ENCODE results near the gene PRKCH. TPM values are rescaled to one million over a fixed set of nuclear protein-coding genes. Genes with fewer than 3 reads are reported as not detected.

PRKCH gene
- total and polyA plus RNA-seq, 2 of the 13 experiments (the other 11 are each of a cell fraction or from before 2014, with no cell fraction given) = 0.48 to 1.3 TPM

DNA sequence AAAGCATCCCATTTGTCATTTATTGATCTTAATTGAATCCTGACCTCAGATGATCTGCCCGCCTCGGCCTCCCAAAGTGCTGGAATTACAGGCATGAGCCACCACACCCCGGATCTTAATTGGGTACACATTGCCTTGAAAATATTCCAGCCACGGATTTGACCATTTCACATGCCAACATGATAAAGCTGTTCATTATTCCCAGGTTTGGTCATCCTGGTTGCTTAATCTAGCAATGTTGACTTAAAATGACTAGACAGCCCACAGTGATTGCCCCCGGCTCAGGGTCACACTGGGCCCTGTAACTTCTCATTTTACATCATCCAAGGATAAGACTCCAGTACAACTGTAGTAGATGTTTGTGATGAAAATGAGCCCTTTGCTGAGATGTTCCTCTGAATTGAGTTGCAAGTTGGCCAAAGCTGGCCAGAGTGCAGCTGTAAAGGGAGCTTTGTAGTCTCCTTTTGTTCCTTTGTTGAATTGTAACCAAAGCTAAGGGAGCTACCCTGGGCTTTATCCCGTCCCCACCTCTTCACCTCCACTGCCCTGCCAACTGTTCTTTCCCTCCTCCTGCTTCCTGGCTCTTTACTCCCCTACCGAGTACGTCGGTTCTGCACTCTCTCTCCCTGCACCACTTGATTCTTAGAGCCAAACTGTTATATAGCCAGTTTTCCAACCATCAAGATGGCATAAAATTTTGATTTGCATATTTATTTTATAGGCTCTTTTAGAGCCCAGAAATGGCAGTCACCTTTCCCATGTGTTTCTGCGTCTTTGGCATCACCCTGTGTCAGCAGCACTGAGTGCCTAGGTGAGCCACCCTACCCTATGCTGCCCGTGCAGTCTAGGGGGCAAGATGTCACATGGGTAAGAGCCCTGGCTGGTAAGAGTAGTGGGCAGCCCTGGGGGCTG is 232.6 kb downstream of the PRKCH start (continued):
- TF ChIP-seq, protein P1, sequence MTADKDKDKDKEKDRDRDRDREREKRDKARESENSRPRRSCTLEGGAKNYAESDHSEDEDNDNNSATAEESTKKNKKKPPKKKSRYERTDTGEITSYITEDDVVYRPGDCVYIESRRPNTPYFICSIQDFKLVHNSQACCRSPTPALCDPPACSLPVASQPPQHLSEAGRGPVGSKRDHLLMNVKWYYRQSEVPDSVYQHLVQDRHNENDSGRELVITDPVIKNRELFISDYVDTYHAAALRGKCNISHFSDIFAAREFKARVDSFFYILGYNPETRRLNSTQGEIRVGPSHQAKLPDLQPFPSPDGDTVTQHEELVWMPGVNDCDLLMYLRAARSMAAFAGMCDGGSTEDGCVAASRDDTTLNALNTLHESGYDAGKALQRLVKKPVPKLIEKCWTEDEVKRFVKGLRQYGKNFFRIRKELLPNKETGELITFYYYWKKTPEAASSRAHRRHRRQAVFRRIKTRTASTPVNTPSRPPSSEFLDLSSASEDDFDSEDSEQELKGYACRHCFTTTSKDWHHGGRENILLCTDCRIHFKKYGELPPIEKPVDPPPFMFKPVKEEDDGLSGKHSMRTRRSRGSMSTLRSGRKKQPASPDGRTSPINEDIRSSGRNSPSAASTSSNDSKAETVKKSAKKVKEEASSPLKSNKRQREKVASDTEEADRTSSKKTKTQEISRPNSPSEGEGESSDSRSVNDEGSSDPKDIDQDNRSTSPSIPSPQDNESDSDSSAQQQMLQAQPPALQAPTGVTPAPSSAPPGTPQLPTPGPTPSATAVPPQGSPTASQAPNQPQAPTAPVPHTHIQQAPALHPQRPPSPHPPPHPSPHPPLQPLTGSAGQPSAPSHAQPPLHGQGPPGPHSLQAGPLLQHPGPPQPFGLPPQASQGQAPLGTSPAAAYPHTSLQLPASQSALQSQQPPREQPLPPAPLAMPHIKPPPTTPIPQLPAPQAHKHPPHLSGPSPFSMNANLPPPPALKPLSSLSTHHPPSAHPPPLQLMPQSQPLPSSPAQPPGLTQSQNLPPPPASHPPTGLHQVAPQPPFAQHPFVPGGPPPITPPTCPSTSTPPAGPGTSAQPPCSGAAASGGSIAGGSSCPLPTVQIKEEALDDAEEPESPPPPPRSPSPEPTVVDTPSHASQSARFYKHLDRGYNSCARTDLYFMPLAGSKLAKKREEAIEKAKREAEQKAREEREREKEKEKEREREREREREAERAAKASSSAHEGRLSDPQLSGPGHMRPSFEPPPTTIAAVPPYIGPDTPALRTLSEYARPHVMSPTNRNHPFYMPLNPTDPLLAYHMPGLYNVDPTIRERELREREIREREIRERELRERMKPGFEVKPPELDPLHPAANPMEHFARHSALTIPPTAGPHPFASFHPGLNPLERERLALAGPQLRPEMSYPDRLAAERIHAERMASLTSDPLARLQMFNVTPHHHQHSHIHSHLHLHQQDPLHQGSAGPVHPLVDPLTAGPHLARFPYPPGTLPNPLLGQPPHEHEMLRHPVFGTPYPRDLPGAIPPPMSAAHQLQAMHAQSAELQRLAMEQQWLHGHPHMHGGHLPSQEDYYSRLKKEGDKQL (CRISPR knock-in tag; IDR thresholded peaks at IDR 0.05; ENCODE audit: low read depth) = peak; percentile 81; the same call in 1 of the 2 replicates
- TF ChIP-seq, protein P2, sequence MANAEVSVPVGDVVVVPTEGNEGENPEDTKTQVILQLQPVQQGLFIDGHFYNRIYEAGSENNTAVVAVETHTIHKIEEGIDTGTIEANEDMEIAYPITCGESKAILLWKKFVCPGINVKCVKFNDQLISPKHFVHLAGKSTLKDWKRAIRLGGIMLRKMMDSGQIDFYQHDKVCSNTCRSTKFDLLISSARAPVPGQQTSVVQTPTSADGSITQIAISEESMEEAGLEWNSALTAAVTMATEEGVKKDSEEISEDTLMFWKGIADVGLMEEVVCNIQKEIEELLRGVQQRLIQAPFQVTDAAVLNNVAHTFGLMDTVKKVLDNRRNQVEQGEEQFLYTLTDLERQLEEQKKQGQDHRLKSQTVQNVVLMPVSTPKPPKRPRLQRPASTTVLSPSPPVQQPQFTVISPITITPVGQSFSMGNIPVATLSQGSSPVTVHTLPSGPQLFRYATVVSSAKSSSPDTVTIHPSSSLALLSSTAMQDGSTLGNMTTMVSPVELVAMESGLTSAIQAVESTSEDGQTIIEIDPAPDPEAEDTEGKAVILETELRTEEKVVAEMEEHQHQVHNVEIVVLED (CRISPR knock-in tag; IDR thresholded peaks at IDR 0.05; ENCODE audit: borderline replicate concordance) = no peak
- TF ChIP-seq, protein P3, sequence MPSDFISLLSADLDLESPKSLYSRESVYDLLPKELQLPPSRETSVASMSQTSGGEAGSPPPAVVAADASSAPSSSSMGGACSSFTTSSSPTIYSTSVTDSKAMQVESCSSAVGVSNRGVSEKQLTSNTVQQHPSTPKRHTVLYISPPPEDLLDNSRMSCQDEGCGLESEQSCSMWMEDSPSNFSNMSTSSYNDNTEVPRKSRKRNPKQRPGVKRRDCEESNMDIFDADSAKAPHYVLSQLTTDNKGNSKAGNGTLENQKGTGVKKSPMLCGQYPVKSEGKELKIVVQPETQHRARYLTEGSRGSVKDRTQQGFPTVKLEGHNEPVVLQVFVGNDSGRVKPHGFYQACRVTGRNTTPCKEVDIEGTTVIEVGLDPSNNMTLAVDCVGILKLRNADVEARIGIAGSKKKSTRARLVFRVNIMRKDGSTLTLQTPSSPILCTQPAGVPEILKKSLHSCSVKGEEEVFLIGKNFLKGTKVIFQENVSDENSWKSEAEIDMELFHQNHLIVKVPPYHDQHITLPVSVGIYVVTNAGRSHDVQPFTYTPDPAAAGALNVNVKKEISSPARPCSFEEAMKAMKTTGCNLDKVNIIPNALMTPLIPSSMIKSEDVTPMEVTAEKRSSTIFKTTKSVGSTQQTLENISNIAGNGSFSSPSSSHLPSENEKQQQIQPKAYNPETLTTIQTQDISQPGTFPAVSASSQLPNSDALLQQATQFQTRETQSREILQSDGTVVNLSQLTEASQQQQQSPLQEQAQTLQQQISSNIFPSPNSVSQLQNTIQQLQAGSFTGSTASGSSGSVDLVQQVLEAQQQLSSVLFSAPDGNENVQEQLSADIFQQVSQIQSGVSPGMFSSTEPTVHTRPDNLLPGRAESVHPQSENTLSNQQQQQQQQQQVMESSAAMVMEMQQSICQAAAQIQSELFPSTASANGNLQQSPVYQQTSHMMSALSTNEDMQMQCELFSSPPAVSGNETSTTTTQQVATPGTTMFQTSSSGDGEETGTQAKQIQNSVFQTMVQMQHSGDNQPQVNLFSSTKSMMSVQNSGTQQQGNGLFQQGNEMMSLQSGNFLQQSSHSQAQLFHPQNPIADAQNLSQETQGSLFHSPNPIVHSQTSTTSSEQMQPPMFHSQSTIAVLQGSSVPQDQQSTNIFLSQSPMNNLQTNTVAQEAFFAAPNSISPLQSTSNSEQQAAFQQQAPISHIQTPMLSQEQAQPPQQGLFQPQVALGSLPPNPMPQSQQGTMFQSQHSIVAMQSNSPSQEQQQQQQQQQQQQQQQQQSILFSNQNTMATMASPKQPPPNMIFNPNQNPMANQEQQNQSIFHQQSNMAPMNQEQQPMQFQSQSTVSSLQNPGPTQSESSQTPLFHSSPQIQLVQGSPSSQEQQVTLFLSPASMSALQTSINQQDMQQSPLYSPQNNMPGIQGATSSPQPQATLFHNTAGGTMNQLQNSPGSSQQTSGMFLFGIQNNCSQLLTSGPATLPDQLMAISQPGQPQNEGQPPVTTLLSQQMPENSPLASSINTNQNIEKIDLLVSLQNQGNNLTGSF (CRISPR knock-in tag; IDR thresholded peaks at IDR 0.05) = 0 out of 2 replicates have a peak, but pooled peaks have one; percentile 64
- TF ChIP-seq, protein P4, sequence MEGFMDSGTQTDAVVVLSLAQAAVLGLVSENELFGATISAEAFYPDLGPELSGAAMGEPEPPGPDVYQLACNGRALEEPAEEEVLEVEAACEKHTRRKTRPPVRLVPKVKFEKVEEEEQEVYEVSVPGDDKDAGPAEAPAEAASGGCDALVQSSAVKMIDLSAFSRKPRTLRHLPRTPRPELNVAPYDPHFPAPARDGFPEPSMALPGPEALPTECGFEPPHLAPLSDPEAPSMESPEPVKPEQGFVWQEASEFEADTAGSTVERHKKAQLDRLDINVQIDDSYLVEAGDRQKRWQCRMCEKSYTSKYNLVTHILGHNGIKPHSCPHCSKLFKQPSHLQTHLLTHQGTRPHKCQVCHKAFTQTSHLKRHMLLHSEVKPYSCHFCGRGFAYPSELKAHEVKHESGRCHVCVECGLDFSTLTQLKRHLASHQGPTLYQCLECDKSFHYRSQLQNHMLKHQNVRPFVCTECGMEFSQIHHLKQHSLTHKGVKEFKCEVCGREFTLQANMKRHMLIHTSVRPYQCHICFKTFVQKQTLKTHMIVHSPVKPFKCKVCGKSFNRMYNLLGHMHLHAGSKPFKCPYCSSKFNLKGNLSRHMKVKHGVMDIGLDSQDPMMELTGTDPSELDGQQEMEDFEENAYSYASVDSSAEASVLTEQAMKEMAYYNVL (CRISPR knock-in tag; IDR thresholded peaks at IDR 0.05; ENCODE audit: borderline replicate concordance) = peak; percentile 75; the same call in 1 of the 2 replicates
- no peak for TF ChIP-seq ZNF256 (CRISPR knock-in tag; conservative IDR thresholded peaks at IDR 0.05)
- TF ChIP-seq DNMT1 (CRISPR knock-in tag; IDR thresholded peaks at IDR 0.05) = no peak
- TF ChIP-seq, protein P5, sequence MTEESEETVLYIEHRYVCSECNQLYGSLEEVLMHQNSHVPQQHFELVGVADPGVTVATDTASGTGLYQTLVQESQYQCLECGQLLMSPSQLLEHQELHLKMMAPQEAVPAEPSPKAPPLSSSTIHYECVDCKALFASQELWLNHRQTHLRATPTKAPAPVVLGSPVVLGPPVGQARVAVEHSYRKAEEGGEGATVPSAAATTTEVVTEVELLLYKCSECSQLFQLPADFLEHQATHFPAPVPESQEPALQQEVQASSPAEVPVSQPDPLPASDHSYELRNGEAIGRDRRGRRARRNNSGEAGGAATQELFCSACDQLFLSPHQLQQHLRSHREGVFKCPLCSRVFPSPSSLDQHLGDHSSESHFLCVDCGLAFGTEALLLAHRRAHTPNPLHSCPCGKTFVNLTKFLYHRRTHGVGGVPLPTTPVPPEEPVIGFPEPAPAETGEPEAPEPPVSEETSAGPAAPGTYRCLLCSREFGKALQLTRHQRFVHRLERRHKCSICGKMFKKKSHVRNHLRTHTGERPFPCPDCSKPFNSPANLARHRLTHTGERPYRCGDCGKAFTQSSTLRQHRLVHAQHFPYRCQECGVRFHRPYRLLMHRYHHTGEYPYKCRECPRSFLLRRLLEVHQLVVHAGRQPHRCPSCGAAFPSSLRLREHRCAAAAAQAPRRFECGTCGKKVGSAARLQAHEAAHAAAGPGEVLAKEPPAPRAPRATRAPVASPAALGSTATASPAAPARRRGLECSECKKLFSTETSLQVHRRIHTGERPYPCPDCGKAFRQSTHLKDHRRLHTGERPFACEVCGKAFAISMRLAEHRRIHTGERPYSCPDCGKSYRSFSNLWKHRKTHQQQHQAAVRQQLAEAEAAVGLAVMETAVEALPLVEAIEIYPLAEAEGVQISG (CRISPR knock-in tag; IDR thresholded peaks at IDR 0.05) = peak; percentile 56; the same call in 1 of the 2 replicates
- peak; percentile 95 for TF ChIP-seq SALL1 (CRISPR knock-in tag; IDR thresholded peaks at IDR 0.05)
